Activated CD4-positive, alpha-beta T cell treated with anti-CD3 and anti-CD28 coated beads, Interleukin-2, amount 10 ng/mL, durations not matched to agents 7 days and 5 days (primary cell): ENCODE measurements around the gene CRHBP. TPM values are rescaled to one million over a fixed set of nuclear protein-coding genes. Genes with fewer than 3 reads are reported as not detected.
"Not testable (repeated sequence)": the region's sequence is repeated elsewhere in the genome, so short reads cannot be mapped to it uniquely, and the experiment has no call there.

Source experiments
- CTCF ChIA-PET: fragments of 350-600 bp; sonication (Branson Sonifier 250); formaldehyde crosslinking; loops from one replicate; lab custom pipeline; 2021; ENCODE audit warnings: antibody characterized with exemption; lab: Charles Lee
- POLR2A ChIA-PET: fragments of 350-600 bp; sonication (Branson Sonifier 250); formaldehyde crosslinking; loops from one replicate; lab custom pipeline; 2021; ENCODE audit warnings: antibody characterized with exemption; lab: Charles Lee
- DNase-seq: peaks from one replicate; pipeline ENCODE4 v3.0.0-alpha.2; 2020
- H3K27ac Mint-ChIP-seq: one replicate; pipeline ENCODE4 v1.8.0; 2021; ENCODE audit warnings: mild to moderate bottlenecking, moderate library complexity, mixed read lengths
- H3K27me3 Mint-ChIP-seq: one replicate; pipeline ENCODE4 v1.8.0; 2021; ENCODE audit warnings: mixed read lengths
- H3K36me3 Mint-ChIP-seq: one replicate; pipeline ENCODE4 v1.8.0; 2021; ENCODE audit warnings: low read depth, mixed read lengths
- H3K4me1 Mint-ChIP-seq: one replicate; pipeline ENCODE4 v1.8.0; 2021; ENCODE audit warnings: mixed read lengths
- H3K4me3 Mint-ChIP-seq: one replicate; pipeline ENCODE4 v1.8.0; 2021; ENCODE audit warnings: mild to moderate bottlenecking, moderate library complexity, mixed read lengths
- H3K9me3 Mint-ChIP-seq: one replicate; pipeline ENCODE4 v1.8.0; 2021; ENCODE audit warnings: mixed read lengths
- total RNA-seq, 2 experiments: library from RNA; stranded (reverse); gene quantifications; one replicate each; pipeline ENCODE4 v1.2.3, GENCODE V29; 2021

Gene CRHBP
- total RNA-seq, 2 experiments from 2014 or later, result 0.27 TPM; not detected in 1

DNA sequence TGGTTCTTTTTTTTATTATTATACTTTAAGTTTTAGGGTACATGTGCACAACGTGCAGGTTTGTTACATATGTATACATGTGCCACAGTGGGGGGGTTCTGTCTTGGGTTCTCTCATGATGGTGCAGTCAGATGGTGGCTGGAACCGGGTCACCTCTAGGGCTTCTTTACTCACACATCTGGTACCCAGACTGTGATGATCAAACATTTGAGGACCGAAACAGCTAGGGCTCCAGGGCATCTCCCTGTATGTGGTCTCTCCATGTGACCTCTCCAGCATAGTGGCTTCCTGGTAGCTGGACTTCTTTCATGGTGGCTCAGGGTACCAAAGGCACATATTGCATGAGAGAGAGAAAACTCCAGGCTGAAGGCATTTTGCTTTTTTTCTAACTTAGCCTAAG, 9.8 kb upstream of the CRHBP start:
- DNase-seq, result no peak
- H3K4me1 Mint-ChIP-seq, result no peaks in the 10 kb centered on the region
- H3K9me3 Mint-ChIP-seq, result no peaks in the 10 kb centered on the region
- H3K36me3 Mint-ChIP-seq, result no peaks in the 10 kb centered on the region
- no peak overlapping the region for H3K4me3 Mint-ChIP-seq
- ChIA-PET POLR2A (no interaction called here), CTCF (interaction anchor here (1.2 kb wide), 1 partner anchor 14 kb away, joined by 3 read pairs; no protein-coding TSS in a partner anchor)
- peaks cover 21% of the 10 kb centered on the region for H3K27me3 Mint-ChIP-seq
- H3K27ac Mint-ChIP-seq, result no peak overlapping the region

DNA sequence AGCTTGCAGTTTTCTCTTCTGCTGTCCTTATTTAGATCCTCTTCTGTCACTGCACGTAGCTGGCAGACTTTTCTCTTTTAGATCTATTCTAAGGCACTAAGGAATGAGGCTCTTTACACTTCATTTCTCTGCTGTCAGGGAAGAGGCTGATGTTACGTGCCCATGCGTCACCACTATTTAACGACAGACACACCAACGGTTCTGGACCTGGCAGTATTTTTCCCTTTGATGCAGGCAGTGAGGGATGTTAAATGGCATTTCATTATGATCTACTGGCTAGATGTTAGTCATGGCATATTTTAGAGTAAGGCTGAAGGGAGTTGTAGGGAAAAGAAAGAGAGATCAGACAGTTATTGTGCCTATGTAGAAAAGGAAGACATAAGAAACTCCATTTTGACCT, 8.2 kb upstream of the CRHBP start:
- ChIA-PET POLR2A (no interaction called here), CTCF (no interaction called here)
- no peak for DNase-seq
- H3K9me3 Mint-ChIP-seq, result no peaks in the 10 kb centered on the region
- H3K4me1 Mint-ChIP-seq, result no peaks in the 10 kb centered on the region
- H3K4me3 Mint-ChIP-seq, result no peak overlapping the region
- no peaks in the 10 kb centered on the region for H3K36me3 Mint-ChIP-seq
- no peak overlapping the region for H3K27ac Mint-ChIP-seq
- H3K27me3 Mint-ChIP-seq, result peaks cover 26% of the 10 kb centered on the region

DNA sequence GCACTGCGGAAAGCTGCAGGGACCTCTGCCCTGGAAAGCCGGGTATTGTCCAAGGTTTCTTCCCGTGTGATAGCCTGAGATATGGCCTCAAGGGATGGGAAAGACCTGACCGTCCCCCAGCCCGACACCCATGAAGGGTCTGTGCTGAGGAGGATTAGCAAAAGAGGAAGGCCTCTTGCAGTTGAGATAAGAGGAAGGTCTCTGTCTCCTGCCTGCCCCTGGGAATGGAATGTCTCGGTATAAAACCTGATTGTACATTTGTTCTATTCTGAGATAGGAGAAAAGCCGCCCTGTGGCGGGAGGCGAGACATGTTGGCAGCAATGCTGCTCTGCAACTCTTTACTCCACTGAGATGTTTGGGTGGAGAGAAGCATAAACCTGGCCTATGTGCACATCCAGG, 7.6 kb upstream of the CRHBP start:
- H3K36me3 Mint-ChIP-seq, H3K4me3 Mint-ChIP-seq, DNase-seq, H3K9me3 Mint-ChIP-seq, H3K4me1 Mint-ChIP-seq, CTCF ChIA-PET, POLR2A ChIA-PET, H3K27ac Mint-ChIP-seq: not testable (repeated sequence)
- peaks cover 27% of the 10 kb centered on the region for H3K27me3 Mint-ChIP-seq

DNA sequence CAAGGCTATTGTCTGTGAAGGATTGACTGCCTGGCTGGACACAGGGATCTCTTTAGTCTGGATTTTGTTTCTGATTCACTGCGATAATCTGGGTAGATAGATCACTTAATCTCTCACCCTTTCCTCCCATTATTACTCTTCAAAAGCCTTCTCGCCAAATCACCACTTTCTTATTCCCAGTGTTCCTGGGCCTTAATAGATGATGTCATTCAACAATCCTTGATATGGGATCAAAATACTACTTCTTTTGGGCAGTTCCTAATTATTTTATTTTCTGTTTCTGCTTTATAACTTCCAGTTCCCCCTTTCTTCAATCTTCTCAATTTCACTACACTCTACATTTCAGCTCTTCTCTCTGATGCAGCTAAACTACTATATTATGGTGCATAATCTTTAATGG, 6.8 kb upstream of the CRHBP start:
- POLR2A ChIA-PET, result no interaction called here
- Mint-ChIP-seq H3K4me3 (no peak overlapping the region), H3K27ac (no peak overlapping the region), H3K36me3 (no peaks in the 10 kb centered on the region), H3K9me3 (no peaks in the 10 kb centered on the region), H3K27me3 (peaks cover 31% of the 10 kb centered on the region), H3K4me1 (no peaks in the 10 kb centered on the region)
- DNase-seq, result no peak
- CTCF ChIA-PET, result no interaction called here

DNA sequence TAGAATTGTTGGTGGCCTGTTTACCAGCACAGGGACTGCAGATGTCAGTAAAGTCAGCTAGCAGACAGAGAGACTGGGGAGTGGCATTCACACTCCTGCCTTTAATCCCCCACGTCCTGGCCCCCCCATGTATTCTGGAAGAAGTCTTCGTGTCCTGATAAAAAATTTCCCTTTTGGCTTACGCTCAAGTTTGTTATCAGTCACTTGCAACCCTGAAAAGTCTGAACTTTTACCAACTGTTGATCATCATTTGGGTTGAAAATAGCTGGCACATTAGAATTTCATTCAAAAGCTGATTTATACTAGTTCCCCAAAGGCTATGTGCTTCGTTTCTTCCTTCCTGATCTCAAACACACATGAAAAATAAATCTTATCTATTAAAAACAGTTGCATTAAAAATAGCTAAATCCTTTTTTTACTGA, 5.8 kb upstream of the CRHBP start:
- Mint-ChIP-seq H3K9me3 (no peaks in the 10 kb centered on the region), H3K4me3 (no peak overlapping the region), H3K27ac (no peak overlapping the region), H3K4me1 (no peaks in the 10 kb centered on the region), H3K36me3 (no peaks in the 10 kb centered on the region), H3K27me3 (peaks cover 39% of the 10 kb centered on the region)
- POLR2A ChIA-PET, result no interaction called here
- CTCF ChIA-PET, result no interaction called here
- no peak for DNase-seq

DNA sequence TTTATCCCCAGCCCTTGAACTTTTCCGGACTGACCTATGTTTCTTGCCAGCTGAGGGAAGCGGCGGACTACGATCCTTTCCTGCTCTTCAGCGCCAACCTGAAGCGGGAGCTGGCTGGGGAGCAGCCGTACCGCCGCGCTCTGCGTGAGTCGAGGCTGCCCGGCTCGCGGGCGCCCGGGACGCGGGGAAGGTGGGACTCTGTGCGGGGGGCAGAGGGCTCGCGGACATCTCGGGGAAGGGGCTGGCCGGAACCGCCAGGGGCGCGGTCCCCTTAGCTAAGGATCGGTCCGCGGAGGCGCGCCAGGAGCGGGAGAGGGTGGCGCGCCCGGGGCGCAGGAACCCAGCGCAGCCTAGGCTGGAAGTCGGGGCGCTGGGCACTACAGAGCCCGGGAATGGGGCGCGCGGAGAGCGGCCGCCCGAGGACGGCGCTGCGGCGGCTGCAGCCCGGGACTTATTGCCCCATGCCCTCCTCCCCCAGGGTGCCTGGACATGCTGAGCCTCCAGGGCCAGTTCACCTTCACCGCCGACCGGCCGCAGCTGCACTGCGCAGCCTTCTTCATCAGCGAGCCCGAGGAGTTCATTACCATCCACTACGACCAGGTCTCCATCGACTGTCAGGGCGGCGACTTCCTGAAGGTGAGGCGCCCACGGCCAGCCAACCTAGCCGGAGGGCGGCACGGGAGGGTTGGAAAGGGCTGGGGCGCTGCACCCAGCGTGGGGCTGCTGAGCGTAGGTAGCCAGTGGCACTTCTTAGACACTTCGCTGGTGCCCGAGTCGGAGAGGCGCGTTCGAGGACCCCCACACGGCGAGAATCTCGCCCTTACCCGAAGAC, 922 bp downstream of the CRHBP start:
- no peaks in the 10 kb centered on the region for H3K9me3 Mint-ChIP-seq
- H3K4me3 Mint-ChIP-seq, result peak overlapping the region; percentile 34
- no peak for DNase-seq
- H3K36me3 Mint-ChIP-seq, result no peaks in the 10 kb centered on the region
- ChIA-PET POLR2A (no interaction called here), CTCF (interaction anchor here (0.8 kb wide), 1 partner anchor 11 kb away, joined by 4 read pairs; no protein-coding TSS in a partner anchor)
- no peak overlapping the region for H3K27ac Mint-ChIP-seq
- peaks cover 63% of the 10 kb centered on the region for H3K27me3 Mint-ChIP-seq
- peaks cover 6% of the 10 kb centered on the region for H3K4me1 Mint-ChIP-seq

DNA sequence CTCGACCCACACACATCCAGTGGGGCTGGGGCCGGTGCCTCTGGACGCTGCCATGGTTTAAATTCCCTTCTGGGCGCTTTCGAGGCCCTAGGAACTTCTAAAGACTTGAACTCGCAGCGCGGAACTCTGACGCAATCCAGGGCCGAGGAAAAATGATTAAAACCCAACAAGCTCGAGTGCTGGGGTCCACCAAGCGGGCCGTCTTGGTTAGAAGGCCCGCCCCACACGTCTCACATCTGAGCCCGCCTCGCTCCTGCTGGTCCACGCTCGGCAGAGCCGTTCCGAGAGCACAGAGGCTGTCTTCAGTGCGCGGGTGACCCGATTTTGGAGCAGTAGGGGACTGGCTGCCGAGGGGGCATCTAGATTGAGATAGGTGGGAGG, 1.5 kb downstream of the CRHBP start:
- no peaks in the 10 kb centered on the region for H3K36me3 Mint-ChIP-seq
- H3K27ac Mint-ChIP-seq, result no peak overlapping the region
- ChIA-PET POLR2A (no interaction called here), CTCF (interaction anchor here (0.8 kb wide), 1 partner anchor 11 kb away, joined by 4 read pairs; no protein-coding TSS in a partner anchor)
- H3K27me3 Mint-ChIP-seq, result peaks cover 65% of the 10 kb centered on the region
- DNase-seq, result no peak
- peaks cover 12% of the 10 kb centered on the region for H3K4me1 Mint-ChIP-seq
- H3K4me3 Mint-ChIP-seq, result no peak overlapping the region
- no peaks in the 10 kb centered on the region for H3K9me3 Mint-ChIP-seq

DNA sequence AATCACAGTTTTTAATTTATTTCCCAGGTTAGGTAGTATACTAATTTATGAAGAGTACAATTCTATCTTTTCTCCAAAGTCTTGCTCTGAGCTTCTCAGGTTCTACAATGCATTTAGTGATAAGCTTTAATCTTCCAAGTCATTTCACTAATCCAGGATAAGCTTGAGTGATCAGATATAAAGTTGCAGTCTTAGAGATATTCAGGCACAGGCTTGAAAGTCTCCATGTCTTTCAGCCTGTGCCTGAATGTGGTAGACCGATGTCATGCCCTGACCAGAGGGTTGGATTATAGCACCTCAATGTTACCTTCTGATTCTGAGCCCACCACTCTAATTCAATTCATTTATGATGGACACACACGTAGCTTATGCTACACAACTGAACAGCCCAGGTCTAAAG, 3.2 kb downstream of the CRHBP start:
- H3K4me1 Mint-ChIP-seq, result peaks cover 26% of the 10 kb centered on the region
- no peak for DNase-seq
- ChIA-PET CTCF (interaction anchor here (0.6 kb wide), 1 partner anchor 1904 kb away, joined by 3 read pairs; the partner anchor contains the start of gene GCNT4), POLR2A (no interaction called here)
- H3K9me3 Mint-ChIP-seq, result no peaks in the 10 kb centered on the region
- H3K4me3 Mint-ChIP-seq, result no peak overlapping the region
- no peak overlapping the region for H3K27ac Mint-ChIP-seq
- no peaks in the 10 kb centered on the region for H3K36me3 Mint-ChIP-seq
- peaks cover 61% of the 10 kb centered on the region for H3K27me3 Mint-ChIP-seq

DNA sequence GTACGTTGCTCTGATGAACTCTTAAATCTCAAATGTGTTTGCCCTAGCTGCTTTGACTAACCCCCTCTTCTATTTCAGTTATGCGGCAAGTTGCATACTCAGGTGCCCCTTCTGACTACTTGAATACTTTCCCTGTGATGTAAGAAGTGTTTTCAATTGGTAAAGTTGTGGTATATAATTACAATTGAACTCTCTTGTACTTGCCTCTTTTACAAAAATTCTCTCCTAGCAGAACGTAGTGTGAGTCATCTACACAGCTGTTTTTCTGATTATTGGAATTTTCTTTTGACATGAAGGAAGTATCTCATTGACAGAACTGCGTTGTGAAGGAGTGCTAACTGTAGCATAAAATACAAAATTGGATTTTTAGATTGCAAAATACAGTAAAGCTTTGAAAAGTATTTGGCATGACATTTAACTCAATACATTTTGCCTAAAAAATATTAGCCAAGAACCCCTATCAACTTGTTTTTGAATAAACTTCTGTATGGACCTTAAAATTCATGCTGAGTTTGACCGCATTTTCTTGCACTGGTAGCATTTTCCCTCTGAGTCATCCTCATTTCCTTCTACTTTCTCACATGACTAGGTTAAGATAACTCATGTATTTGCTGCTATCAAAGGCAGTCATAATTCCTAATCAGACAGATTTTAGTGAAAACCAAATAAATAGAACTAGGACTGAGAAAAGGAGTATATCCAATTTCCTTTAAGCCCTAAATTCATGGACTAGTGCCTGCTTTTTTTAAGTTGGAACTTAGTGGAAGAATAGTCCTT, 6.3 kb downstream of the CRHBP start:
- no peak for DNase-seq
- Mint-ChIP-seq H3K9me3 (no peaks in the 10 kb centered on the region), H3K27me3 (peaks cover 50% of the 10 kb centered on the region), H3K36me3 (no peaks in the 10 kb centered on the region), H3K4me3 (peak overlapping the region; percentile 12), H3K27ac (no peak overlapping the region), H3K4me1 (peaks cover 30% of the 10 kb centered on the region)
- POLR2A ChIA-PET, result no interaction called here
- CTCF ChIA-PET, result no interaction called here

DNA sequence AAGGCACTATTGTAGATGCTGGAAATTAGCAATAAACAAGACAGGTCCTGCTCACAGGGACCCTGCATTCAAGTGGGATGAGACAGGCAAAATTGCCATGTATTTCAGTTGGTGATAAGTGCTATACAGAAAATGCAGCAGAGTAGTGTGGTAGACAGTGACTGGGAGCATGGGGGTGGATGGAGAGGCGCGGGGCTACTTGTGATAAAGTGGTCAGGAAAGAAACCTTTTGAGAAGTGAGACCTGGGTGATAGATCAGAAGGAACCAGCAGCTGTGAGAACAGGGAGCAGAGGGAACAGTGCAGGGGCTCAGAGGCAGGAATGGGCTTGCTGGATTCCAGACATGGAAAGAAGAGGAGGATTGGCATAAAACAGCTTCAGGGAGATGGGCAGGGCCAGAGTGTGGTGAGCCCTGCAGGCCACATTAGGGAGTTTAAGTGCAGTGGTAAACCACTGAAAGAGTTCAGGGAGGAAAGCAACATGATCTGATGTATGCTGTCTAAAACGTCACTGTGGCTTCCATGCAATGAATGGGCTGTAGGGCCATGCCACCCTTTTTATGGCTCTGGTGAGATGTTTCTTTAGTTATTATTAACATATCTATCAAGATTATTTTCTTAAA, 7.3 kb downstream of the CRHBP start:
- no peaks in the 10 kb centered on the region for H3K36me3 Mint-ChIP-seq
- H3K9me3 Mint-ChIP-seq, result no peaks in the 10 kb centered on the region
- no peak overlapping the region for H3K4me3 Mint-ChIP-seq
- H3K27me3 Mint-ChIP-seq, result peaks cover 43% of the 10 kb centered on the region
- ChIA-PET CTCF (no interaction called here), POLR2A (no interaction called here)
- peak overlapping the region; percentile 1 for H3K27ac Mint-ChIP-seq
- peak; percentile 19 for DNase-seq
- peaks cover 25% of the 10 kb centered on the region for H3K4me1 Mint-ChIP-seq

DNA sequence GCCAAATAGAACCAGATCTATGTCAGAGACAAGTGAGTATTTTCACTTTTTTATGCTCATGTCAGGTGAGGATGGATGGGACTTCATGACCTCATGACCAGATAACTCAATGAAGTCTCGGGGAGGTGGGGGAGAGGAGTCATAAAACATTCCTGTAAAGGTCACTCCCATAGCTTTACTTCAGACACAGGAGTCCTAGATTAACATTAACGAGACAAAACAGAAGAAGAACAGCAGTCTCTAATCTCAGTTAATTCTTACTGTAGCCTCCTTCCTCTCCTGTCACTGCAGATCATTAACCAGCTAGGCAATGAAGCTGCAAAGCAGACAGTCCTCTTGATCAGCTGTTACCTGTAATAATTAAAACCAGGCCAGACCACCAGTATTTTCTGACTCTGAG, 11.2 kb downstream of the CRHBP start:
- H3K9me3 Mint-ChIP-seq, result no peaks in the 10 kb centered on the region
- POLR2A ChIA-PET, result no interaction called here

DNA sequence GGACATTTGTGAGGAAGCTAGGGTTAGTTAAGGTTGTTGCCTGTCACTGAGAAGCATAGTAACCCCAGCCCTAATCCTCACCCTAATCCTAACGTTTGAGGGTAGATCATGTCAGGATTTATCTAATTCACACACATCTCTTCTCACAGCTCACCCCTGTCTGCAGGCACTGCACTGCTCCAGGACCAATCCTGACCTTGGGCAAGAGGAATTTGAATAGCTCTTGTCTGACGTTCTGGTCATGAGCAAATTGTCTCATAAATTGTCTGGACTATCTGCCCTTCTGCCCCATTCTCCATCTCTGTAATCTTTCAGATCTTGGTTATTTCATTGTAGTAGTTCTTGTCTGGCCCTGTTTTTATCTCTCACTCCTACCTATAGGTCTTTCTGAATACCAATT, 18.7 kb downstream of the CRHBP start:
- POLR2A ChIA-PET, result no interaction called here
- Mint-ChIP-seq H3K4me1 (no peaks in the 10 kb centered on the region), H3K4me3 (no peak overlapping the region), H3K36me3 (no peaks in the 10 kb centered on the region), H3K27ac (no peak overlapping the region), H3K27me3 (peaks cover 21% of the 10 kb centered on the region), H3K9me3 (no peaks in the 10 kb centered on the region)
- DNase-seq, result no peak
- CTCF ChIA-PET, result interaction anchor here (1.1 kb wide), 1 partner anchor 23 kb away, joined by 4 read pairs; no protein-coding TSS in a partner anchor

More for the DNA sequence above, 11.2 kb downstream of the CRHBP start:
- no peaks in the 10 kb centered on the region for H3K36me3 Mint-ChIP-seq
- CTCF ChIA-PET, result no interaction called here
- H3K4me1 Mint-ChIP-seq, result peaks cover 23% of the 10 kb centered on the region
- no peak overlapping the region for H3K27ac Mint-ChIP-seq
- no peak overlapping the region for H3K4me3 Mint-ChIP-seq
- H3K27me3 Mint-ChIP-seq, result peaks cover 24% of the 10 kb centered on the region
- DNase-seq, result no peak

DNA sequence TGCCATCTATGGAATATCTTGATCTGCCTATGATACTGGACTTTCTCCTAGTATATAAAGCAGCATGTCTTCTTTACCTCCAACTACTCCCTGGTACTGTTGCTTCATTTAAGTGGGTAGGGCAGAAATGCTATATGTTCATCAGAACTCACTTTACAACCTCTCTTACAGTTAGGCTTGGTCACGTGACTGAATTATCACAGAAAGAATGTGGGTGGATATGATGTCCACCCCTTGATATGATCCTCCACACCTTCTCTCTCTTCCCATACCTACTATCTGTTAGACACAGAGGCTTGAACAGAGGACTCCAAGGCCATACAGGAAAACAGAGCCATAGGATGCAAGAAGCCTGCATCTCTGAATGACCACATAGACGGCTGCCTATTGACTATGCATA, 19.8 kb downstream of the CRHBP start:
- no peak for DNase-seq
- Mint-ChIP-seq H3K4me1 (no peaks in the 10 kb centered on the region), H3K27ac (no peak overlapping the region), H3K4me3 (no peak overlapping the region), H3K27me3 (peaks cover 21% of the 10 kb centered on the region), H3K36me3 (no peaks in the 10 kb centered on the region), H3K9me3 (no peaks in the 10 kb centered on the region)
- POLR2A ChIA-PET, result no interaction called here
- CTCF ChIA-PET, result interaction anchor here (0.6 to 1.3 kb wide), 5 partner anchors 14 to 782 kb away, joined by 3 to 7 read pairs (median 3); no protein-coding TSS in a partner anchor
